ENCODE data around the gene SLC44A5.
"Not testable (repeated sequence)": the region's sequence is repeated elsewhere in the genome, so short reads cannot be mapped to it uniquely, and the experiment has no call there.

Gene SLC44A5

DNA sequence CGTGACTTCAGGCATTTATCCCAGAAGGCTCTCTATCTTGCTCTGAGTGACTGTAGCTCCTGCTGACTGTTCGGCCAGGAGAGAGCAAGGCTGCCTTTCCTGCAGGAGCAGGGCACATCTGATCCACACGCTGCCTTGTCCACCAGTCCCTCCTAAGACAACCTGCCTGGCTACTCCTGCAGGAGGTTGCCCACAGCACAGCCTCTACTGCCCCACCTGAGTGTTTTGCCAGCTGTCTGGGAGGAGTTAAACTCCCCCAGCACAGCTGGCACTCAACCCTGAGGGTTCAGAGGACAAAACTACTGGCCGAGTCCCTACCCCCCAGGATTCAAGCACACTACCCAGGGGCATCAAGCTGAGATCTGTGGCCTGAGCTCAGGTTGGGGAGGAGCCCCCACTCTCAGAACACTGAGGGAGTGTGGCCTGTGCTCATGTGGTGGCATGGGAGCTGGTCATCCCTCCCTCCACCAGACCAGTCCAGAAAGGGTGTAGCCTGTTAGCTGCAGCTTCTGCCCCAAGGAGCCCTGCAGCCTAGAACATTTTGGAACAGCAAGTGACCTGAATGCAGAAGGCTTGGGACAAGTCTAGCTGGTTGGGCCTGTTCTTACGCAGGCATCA lies 237.3 kb downstream of the SLC44A5 start:
- TF ChIP-seq CTCF (IDR thresholded peaks at IDR 0.05; ENCODE audit: low read depth, low read length, missing control alignments) = no peak
- in situ Hi-C loops (cut with HindIII; ENCODE audit: low sequenced_read_pairs) = no loop called here
- no peak for DNase-seq (ENCODE audit: low read depth)
- no peak overlapping the region for H3K4me3 ChIP-seq (ENCODE audit: low read depth, low read length)

DNA sequence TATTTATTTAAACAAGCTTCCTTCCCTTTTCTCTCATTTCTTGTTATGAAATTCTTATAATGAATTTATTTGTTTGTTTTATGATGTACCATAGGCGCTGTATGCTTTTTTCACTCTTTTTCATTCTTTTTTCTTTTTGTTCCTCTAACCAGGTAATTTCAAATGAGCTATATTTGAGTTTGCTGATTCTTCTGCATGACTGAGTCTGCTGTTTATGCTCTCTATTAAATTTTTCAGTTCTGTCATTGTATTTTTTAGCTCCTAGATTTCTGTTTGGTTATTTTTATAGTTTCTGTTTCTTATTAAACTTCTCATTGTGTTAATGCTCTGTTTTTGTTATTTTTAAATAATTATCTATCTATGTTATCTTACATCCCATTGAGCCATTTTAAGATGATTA lies 244.3 kb downstream of the SLC44A5 start:
- no peak for TF ChIP-seq CTCF (IDR thresholded peaks at IDR 0.05; ENCODE audit: low read depth, low read length, missing control alignments)
- in situ Hi-C loops (cut with HindIII; ENCODE audit: low sequenced_read_pairs) = no loop called here
- no peak for DNase-seq (ENCODE audit: low read depth)
- H3K4me3 ChIP-seq (ENCODE audit: low read depth, low read length) = no peak overlapping the region

GRCh38 chr1:75361260-75361659 lies 249.7 kb downstream of the SLC44A5 start:
- TF ChIP-seq CTCF (IDR thresholded peaks at IDR 0.05; ENCODE audit: low read depth, low read length, missing control alignments) = no peak
- in situ Hi-C loops (cut with HindIII; ENCODE audit: low sequenced_read_pairs) = no loop called here
- no peak for DNase-seq (ENCODE audit: low read depth)
- H3K4me3 ChIP-seq (ENCODE audit: low read depth, low read length) = no peak overlapping the region

GRCh38 chr1:75354267-75354666 lies 256.6 kb downstream of the SLC44A5 start:
- in situ Hi-C loops (cut with HindIII; ENCODE audit: low sequenced_read_pairs); H3K4me3 ChIP-seq (ENCODE audit: low read depth, low read length); DNase-seq (ENCODE audit: low read depth): not testable (repeated sequence)

GRCh38 chr1:75353051-75353450 lies 257.9 kb downstream of the SLC44A5 start:
- no peak for TF ChIP-seq CTCF (IDR thresholded peaks at IDR 0.05; ENCODE audit: low read depth, low read length, missing control alignments)
- no peak overlapping the region for H3K4me3 ChIP-seq (ENCODE audit: low read depth, low read length)
- in situ Hi-C loops (cut with HindIII; ENCODE audit: low sequenced_read_pairs) = no loop called here
- no peak for DNase-seq (ENCODE audit: low read depth)

DNA sequence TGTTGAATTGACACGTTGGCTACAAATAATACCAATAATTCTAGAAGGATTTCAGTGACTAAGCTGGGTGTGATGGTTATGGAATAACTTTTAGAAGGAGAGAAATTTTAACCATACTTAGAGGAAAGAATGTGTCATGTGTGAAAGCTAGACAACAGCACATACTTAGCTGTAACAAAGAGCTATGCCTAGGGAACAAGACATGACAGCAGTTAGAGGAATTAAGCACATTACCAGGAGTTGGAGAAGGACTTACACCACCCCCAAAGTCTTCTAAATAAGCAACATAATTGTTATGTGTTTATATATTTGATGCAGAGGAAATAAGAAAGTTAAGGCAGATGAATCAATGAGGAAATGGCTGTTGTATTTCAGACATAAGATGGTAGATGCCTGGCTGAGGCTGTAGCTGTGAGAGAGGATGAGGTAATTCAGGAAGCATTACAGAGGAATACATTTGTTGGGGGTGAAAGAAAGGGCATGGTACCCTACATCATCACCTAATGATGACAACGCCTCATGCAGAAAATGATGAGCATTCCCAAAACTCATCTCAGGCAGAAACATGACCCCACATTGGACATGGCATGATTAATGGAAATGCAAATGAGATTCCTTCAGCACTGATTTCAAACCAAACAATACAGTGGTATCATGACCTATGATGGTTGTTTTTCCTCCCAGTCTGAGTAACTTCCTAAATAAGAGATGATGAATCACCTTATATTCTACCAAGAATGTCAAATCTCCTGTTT lies 265.2 kb downstream of the SLC44A5 start:
- in situ Hi-C loops (cut with HindIII; ENCODE audit: low sequenced_read_pairs) = no loop called here
- DNase-seq (ENCODE audit: low read depth) = peak; percentile 59
- no peak overlapping the region for H3K4me3 ChIP-seq (ENCODE audit: low read depth, low read length)
- no peak for TF ChIP-seq CTCF (IDR thresholded peaks at IDR 0.05; ENCODE audit: low read depth, low read length, missing control alignments)

GRCh38 chr1:75342786-75343185 lies 268.1 kb downstream of the SLC44A5 start:
- DNase-seq (ENCODE audit: low read depth) = no peak
- no peak for TF ChIP-seq CTCF (IDR thresholded peaks at IDR 0.05; ENCODE audit: low read depth, low read length, missing control alignments)
- in situ Hi-C loops (cut with HindIII; ENCODE audit: low sequenced_read_pairs) = no loop called here
- no peak overlapping the region for H3K4me3 ChIP-seq (ENCODE audit: low read depth, low read length)
